Fibroblast of lung (primary cell): ENCODE data around the gene SLC16A14.

Experiments
- CTCF ChIP-seq, 2 donors: IDR thresholded peaks in 1 of 2; conservative IDR thresholded peaks in 1 of 2; 1 replicate in 1 of 2; 2 replicates in 1 of 2; pipeline ENCODE4 v1.5.1; 2011 to 2012; ENCODE audit warnings: low read length in 2 of 2, control low read depth in 1 of 2, inconsistent platforms in 1 of 2, low read depth in 1 of 2, mild to moderate bottlenecking in 1 of 2
- EZH2 ChIP-seq: IDR thresholded peaks from 2 replicates; pipeline ENCODE4 v1.5.1; 2012; ENCODE audit warnings: low read length, control low read depth, mild to moderate bottlenecking; ENCODE audit errors: missing control alignments

GRCh38 chr2:230060672-230061293, 7.9 kb downstream of the SLC16A14 start:
- TF ChIP-seq CTCF (conservative IDR thresholded peaks at IDR 0.05 in 1 of 2, IDR thresholded peaks at IDR 0.05 in 1 of 2; ENCODE audit: low read depth in 1 of 2, low read length in 2 of 2) (no peak), EZH2 (no peak)
